Loucy (cell line): ENCODE measurements around the gene NOL4L.

Source experiments
- H2AFZ ChIP-seq: fragments of 200-600 bp; sonication (generic); 2 replicates; pipeline ENCODE4 v1.6.0; 2016; ENCODE audit warnings: antibody characterized with exemption, mild to moderate bottlenecking, low read length, moderate library complexity
- H3F3A ChIP-seq: fragments of 200-600 bp; 2 replicates; pipeline ENCODE4 v1.6.0; 2016; ENCODE audit warnings: antibody characterized with exemption, low read depth, mild to moderate bottlenecking
- H3K27me3 ChIP-seq: fragments of 200-600 bp; sonication (generic); 2 replicates; pipeline ENCODE4 v1.6.1; 2014; ENCODE audit warnings: low read length, mild to moderate bottlenecking; ENCODE audit not compliant: insufficient read depth, poor library complexity, severe bottlenecking
- H3K36me3 ChIP-seq: fragments of 200-600 bp; sonication (generic); 2 replicates; pipeline ENCODE4 v1.6.1; 2016; ENCODE audit warnings: low read length; ENCODE audit not compliant: insufficient read depth
- H3K4me1 ChIP-seq: fragments of 200-600 bp; sonication (generic); 2 replicates; pipeline ENCODE4 v1.5.1; 2014; ENCODE audit warnings: low read length, mild to moderate bottlenecking; ENCODE audit not compliant: insufficient read depth, poor library complexity, severe bottlenecking
- H3K4me2 ChIP-seq: fragments of 200-600 bp; sonication (generic); 2 replicates; pipeline ENCODE4 v1.6.0; 2014; ENCODE audit warnings: antibody characterized with exemption, low read length, low read depth, mild to moderate bottlenecking; ENCODE audit not compliant: poor library complexity, severe bottlenecking
- H3K4me3 ChIP-seq: fragments of 200-600 bp; sonication (generic); 2 replicates; pipeline ENCODE4 v1.5.1; 2014; ENCODE audit warnings: low read length, mild to moderate bottlenecking, mixed read lengths; ENCODE audit not compliant: poor library complexity, severe bottlenecking
- H3K79me2 ChIP-seq: fragments of 200-600 bp; sonication (generic); 2 replicates; pipeline ENCODE4 v1.6.1; 2014; ENCODE audit warnings: low read length; ENCODE audit not compliant: insufficient read depth
- H3K9ac ChIP-seq: fragments of 200-600 bp; sonication (generic); 2 replicates; pipeline ENCODE4 v1.6.0; 2014; ENCODE audit warnings: mild to moderate bottlenecking, low read depth, low read length, moderate library complexity; ENCODE audit not compliant: poor library complexity, severe bottlenecking
- H3K9me2 ChIP-seq: fragments of 200-600 bp; sonication (generic); replicated peaks from 2 replicates; pipeline ENCODE4 v1.6.1; 2016; ENCODE audit warnings: low read depth, low read length, mixed read lengths
- H3K9me3 ChIP-seq: fragments of 200-600 bp; sonication (generic); 2 replicates; pipeline ENCODE4 v1.6.1; 2014; ENCODE audit warnings: mild to moderate bottlenecking, antibody characterized with exemption, low read length, low read depth; ENCODE audit not compliant: insufficient read depth
- H4K20me1 ChIP-seq: fragments of 200-600 bp; sonication (generic); 2 replicates; pipeline ENCODE4 v1.6.0; 2014; ENCODE audit warnings: antibody characterized with exemption, low read length, mild to moderate bottlenecking; ENCODE audit not compliant: insufficient read depth, poor library complexity, severe bottlenecking
- CTCF ChIP-seq: fragments of 200-600 bp; sonication (generic); conservative IDR thresholded peaks from 2 replicates; pipeline ENCODE4 v1.5.1; 2014; ENCODE audit warnings: mild to moderate bottlenecking, antibody characterized with exemption, low read length
- EZH2phosphoT487 ChIP-seq: fragments of 200-600 bp; IDR thresholded peaks from 2 replicates; pipeline ENCODE4 v1.6.1; 2018; ENCODE audit warnings: antibody characterized with exemption, mild to moderate bottlenecking, moderate library complexity, borderline replicate concordance

The NOL4L gene

GRCh38 chr20:32609111-32609773, 24.1 kb upstream of the NOL4L start:
- H3K79me2 ChIP-seq = no peaks in the 10 kb centered on the region
- peaks cover 4% of the 10 kb centered on the region for H3K27me3 ChIP-seq
- H3K9ac ChIP-seq = no peak overlapping the region
- no peak for TF ChIP-seq EZH2phosphoT487
- no peak for TF ChIP-seq CTCF
- no peak overlapping the region for H3K4me2 ChIP-seq
- H3K9me2 ChIP-seq = no peaks in the 10 kb centered on the region
- H3K36me3 ChIP-seq = no peaks in the 10 kb centered on the region
- no peak overlapping the region for H3K4me3 ChIP-seq
- no peaks in the 10 kb centered on the region for H3K9me3 ChIP-seq
- no peaks in the 10 kb centered on the region for H3F3A ChIP-seq
- peaks cover 19% of the 10 kb centered on the region for H3K4me1 ChIP-seq
- no peaks in the 10 kb centered on the region for H4K20me1 ChIP-seq
- H2AFZ ChIP-seq = no peak overlapping the region

GRCh38 chr20:32608664-32609015, 23.5 kb upstream of the NOL4L start:
- no peaks in the 10 kb centered on the region for H3F3A ChIP-seq
- no peaks in the 10 kb centered on the region for H3K9me2 ChIP-seq
- H2AFZ ChIP-seq = no peak overlapping the region
- H3K4me1 ChIP-seq = peaks cover 19% of the 10 kb centered on the region
- H3K4me3 ChIP-seq = no peak overlapping the region
- H3K9ac ChIP-seq = no peak overlapping the region
- H3K27me3 ChIP-seq = peaks cover 4% of the 10 kb centered on the region
- TF ChIP-seq EZH2phosphoT487 (no peak), CTCF (no peak)
- no peaks in the 10 kb centered on the region for H4K20me1 ChIP-seq
- H3K79me2 ChIP-seq = no peaks in the 10 kb centered on the region
- no peak overlapping the region for H3K4me2 ChIP-seq
- H3K9me3 ChIP-seq = no peaks in the 10 kb centered on the region
- no peaks in the 10 kb centered on the region for H3K36me3 ChIP-seq

GRCh38 chr20:32607727-32608663, 22.9 kb upstream of the NOL4L start:
- TF ChIP-seq EZH2phosphoT487 (no peak), CTCF (no peak)
- H3K4me3 ChIP-seq = no peak overlapping the region
- H2AFZ ChIP-seq = no peak overlapping the region
- no peaks in the 10 kb centered on the region for H3K9me2 ChIP-seq
- H3K36me3 ChIP-seq = no peaks in the 10 kb centered on the region
- no peaks in the 10 kb centered on the region for H4K20me1 ChIP-seq
- H3K79me2 ChIP-seq = no peaks in the 10 kb centered on the region
- H3K9me3 ChIP-seq = no peaks in the 10 kb centered on the region
- H3K4me1 ChIP-seq = peaks cover 19% of the 10 kb centered on the region
- H3K4me2 ChIP-seq = no peak overlapping the region
- no peak overlapping the region for H3K9ac ChIP-seq
- peaks cover 4% of the 10 kb centered on the region for H3K27me3 ChIP-seq
- H3F3A ChIP-seq = no peaks in the 10 kb centered on the region
